Endothelial cell of umbilical vein (primary cell): Measurements from ENCODE around the gene GSTO1.

Source experiments
- EZH2 ChIP-seq: IDR thresholded peaks from 2 replicates; pipeline ENCODE4 v1.6.1; 2012; ENCODE audit warnings: borderline replicate concordance, low read depth, mild to moderate bottlenecking, moderate library complexity, low read length, inconsistent platforms; ENCODE audit not compliant: severe bottlenecking
- TF ChIP-seq, protein P1 (sequence below), 2 donors: IDR thresholded peaks; 1 replicate in 1 of 2; 2 replicates in 1 of 2; pipeline ENCODE4 v1.5.1; 2011; ENCODE audit warnings: low read length in 2 of 2, mild to moderate bottlenecking in 2 of 2, moderate library complexity in 2 of 2, control low read depth in 1 of 2, inconsistent platforms in 1 of 2, low read depth in 1 of 2; ENCODE audit not compliant: insufficient read depth in 1 of 2; ENCODE audit errors: extremely low read depth in 1 of 2

DNA sequence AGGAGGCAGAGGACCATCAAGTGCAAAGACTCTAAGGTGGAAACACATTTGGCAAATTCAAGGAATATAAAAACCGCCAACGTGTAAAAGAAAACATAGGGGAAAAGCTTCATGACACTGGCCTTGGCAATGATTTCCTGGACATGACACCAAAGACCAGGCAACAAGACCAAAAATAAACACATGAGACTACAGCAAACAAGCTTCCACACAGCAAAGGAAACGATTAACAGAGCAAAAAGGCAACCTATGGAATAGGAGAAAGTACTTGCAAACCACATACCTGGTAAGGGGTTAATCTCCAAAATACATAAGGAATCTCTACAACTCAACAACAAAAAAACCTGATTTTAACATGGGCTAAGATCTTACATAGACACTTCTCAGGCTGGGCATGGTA is 3.5 kb downstream of the GSTO1 start:
- TF ChIP-seq EZH2 = no peak
- TF ChIP-seq, protein P1, sequence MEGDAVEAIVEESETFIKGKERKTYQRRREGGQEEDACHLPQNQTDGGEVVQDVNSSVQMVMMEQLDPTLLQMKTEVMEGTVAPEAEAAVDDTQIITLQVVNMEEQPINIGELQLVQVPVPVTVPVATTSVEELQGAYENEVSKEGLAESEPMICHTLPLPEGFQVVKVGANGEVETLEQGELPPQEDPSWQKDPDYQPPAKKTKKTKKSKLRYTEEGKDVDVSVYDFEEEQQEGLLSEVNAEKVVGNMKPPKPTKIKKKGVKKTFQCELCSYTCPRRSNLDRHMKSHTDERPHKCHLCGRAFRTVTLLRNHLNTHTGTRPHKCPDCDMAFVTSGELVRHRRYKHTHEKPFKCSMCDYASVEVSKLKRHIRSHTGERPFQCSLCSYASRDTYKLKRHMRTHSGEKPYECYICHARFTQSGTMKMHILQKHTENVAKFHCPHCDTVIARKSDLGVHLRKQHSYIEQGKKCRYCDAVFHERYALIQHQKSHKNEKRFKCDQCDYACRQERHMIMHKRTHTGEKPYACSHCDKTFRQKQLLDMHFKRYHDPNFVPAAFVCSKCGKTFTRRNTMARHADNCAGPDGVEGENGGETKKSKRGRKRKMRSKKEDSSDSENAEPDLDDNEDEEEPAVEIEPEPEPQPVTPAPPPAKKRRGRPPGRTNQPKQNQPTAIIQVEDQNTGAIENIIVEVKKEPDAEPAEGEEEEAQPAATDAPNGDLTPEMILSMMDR (IDR thresholded peaks at IDR 0.05; ENCODE audit: extremely low read depth in 1 of 2, insufficient read depth in 1 of 2, low read depth in 1 of 2, low read length in 2 of 2) = no peak
